Left ventricle myocardium inferior (tissue), 1 donor: ENCODE data around the gene VSIG2. TPM values are rescaled to one million over a fixed set of nuclear protein-coding genes. Genes with fewer than 3 reads are reported as not detected.
A peak's percentile ranks its signal among the peaks of the same experiment; 100 is the strongest.

Source experiments
- DNase-seq: peaks from one replicate; pipeline ENCODE4 v3.0.0-alpha.2; 2020
- H3K27ac ChIP-seq: fragments of 200-600 bp; replicated peaks from 2 replicates; pipeline ENCODE4 v1.8.0; 2021
- H3K27me3 ChIP-seq: fragments of 200-600 bp; 2 replicates; pipeline ENCODE4 v1.8.0; 2021; ENCODE audit warnings: low read depth
- H3K36me3 ChIP-seq: fragments of 200-600 bp; 2 replicates; pipeline ENCODE4 v1.8.0; 2021
- H3K4me1 ChIP-seq: fragments of 200-600 bp; 2 replicates; pipeline ENCODE4 v1.8.0; 2021
- H3K4me3 ChIP-seq: fragments of 200-600 bp; 2 replicates; pipeline ENCODE4 v1.8.0; 2021; ENCODE audit warnings: mild to moderate bottlenecking, moderate library complexity
- H3K9me3 ChIP-seq: fragments of 200-600 bp; replicated peaks from 2 replicates; pipeline ENCODE4 v1.8.0; 2021
- intact Hi-C: fragments of 100-400 bp; cut with micrococcal nuclease; formaldehyde crosslinking; loops from one replicate; pipeline ENCODE4 v1.11.0; 2022
- total RNA-seq: library from RNA; stranded (reverse); fragmentation: NEBNext Ultra II Directional; extraction: Animal tissue kit (Norgen Biotek cat#: 25700); gene quantifications from one replicate; pipeline ENCODE4 v1.2.1, GENCODE V29; 2021
- TF ChIP-seq, protein P1 (sequence below): fragments of 200-600 bp; IDR thresholded peaks from 2 replicates; pipeline ENCODE4 v1.8.0; 2021; ENCODE audit warnings: antibody characterized with exemption, mild to moderate bottlenecking, borderline replicate concordance
- donor health status: DM: no; HTN: yes; CAD: no; lungs with severe emphysema.

The VSIG2 gene
- total RNA-seq, 1 donor from 2014 or later, result 1.2 TPM

DNA sequence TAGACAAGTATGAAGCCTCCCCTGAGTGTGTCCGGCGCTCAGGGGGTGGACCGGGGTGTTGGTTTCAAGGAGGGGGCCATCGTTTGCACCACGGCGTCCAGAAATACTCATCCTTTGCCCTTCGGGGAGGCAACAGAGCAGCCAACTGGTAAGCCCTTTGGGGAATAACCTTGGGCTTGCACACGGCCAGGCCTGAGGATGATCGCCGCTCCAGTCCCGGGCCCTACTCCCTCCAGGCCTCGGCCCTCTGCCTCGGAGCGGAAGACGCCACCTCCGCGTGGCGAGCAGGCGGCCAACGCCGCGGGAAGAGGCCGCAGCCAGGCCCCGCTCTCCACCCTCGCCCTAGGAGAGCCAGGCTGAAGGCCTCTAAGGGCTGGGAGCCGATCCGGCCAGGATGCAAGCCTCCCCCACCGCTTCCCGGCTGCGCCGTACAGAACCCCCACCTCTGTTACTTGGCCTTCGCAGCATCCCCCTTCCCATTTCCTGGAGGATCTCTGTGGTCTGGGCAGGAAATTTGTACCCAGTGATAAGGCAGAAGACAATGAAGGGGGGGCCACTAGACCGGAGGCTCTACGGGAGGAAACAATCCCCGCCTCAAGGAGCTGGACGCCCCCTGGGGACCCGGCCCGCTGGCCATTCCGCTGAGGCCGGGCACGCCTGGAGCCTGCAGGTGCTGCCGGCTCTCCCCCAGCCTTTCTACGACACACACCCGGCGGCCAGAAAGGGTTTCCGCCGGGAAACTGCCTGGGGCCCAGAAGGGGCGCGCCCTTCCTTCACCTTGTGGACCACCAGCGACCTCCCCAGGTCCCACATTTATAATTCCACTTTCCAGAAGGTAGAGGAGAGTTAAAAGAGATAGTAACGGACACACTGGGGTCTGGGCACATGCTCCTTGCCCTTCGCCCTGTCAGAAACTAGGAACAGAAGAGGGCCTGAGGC, 7.5 kb upstream of the VSIG2 start:
- Histone ChIP-seq H3K4me1 (peaks cover 90% of the 10 kb centered on the region), H3K27me3 (peaks cover 76% of the 10 kb centered on the region), H3K36me3 (peaks cover 8% of the 10 kb centered on the region), H3K27ac (peak overlapping the region; percentile 98), H3K9me3 (no peaks in the 10 kb centered on the region), H3K4me3 (peak overlapping the region; percentile 82)
- TF ChIP-seq, protein P1, sequence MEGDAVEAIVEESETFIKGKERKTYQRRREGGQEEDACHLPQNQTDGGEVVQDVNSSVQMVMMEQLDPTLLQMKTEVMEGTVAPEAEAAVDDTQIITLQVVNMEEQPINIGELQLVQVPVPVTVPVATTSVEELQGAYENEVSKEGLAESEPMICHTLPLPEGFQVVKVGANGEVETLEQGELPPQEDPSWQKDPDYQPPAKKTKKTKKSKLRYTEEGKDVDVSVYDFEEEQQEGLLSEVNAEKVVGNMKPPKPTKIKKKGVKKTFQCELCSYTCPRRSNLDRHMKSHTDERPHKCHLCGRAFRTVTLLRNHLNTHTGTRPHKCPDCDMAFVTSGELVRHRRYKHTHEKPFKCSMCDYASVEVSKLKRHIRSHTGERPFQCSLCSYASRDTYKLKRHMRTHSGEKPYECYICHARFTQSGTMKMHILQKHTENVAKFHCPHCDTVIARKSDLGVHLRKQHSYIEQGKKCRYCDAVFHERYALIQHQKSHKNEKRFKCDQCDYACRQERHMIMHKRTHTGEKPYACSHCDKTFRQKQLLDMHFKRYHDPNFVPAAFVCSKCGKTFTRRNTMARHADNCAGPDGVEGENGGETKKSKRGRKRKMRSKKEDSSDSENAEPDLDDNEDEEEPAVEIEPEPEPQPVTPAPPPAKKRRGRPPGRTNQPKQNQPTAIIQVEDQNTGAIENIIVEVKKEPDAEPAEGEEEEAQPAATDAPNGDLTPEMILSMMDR, result no peak
- intact Hi-C loops, result loop anchor here (5.0 to 10.0 kb wide), 2 partner anchors 75 to 87 kb away; partner anchors contain the start of genes SIAE and SPA17
- peak; percentile 78 for DNase-seq

DNA sequence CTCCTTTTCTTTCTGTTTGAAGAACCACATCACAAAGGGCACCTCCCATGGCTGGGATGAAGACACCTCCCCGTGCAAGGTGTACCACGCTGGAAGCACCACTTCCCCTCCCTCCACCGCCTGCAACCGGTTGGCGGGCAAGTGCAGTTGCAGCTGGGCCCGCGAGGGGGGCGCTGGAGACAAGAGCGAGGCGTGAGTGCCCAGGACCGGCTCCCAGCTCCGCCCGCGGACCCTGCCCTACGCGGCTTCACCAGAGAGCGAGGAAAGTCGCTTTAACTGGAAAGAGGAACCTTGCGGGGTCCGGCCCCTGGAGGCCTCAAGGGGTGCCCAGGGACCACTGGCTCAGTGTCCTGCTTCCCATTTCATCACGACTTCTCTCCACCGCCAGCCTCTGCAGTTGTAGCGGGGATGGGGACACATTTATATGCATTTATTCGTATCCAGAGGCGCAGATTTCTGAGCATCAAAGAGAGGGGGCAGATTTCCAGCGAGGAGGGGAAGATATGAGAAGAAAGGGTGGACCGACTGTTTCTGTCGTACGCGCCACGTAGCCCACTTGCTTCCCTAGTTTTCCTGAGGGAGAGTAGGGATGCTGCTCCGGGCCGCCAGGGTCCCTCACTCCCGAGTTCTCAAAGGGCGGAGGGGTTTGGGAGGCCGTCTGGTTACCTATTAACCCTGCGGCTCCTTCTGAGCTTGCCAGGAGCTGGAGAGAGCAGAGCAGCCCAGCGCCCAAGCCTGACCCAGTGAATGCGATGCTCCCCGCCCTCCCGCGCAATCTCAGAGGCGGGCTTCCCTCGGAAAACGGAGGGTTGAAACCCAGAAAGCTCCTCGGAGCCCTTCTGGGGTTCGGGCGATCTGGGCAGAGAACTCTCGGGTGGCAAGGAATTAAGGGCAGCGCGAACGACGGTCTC, 6.6 kb upstream of the VSIG2 start:
- Histone ChIP-seq H3K4me1 (peaks cover 99% of the 10 kb centered on the region), H3K9me3 (no peaks in the 10 kb centered on the region), H3K27ac (peak overlapping the region; percentile 98), H3K27me3 (peaks cover 83% of the 10 kb centered on the region), H3K4me3 (peak overlapping the region; percentile 82), H3K36me3 (peaks cover 12% of the 10 kb centered on the region)
- intact Hi-C loops, result no loop called here
- DNase-seq, result peak; percentile 78
- TF ChIP-seq, protein P1, result peak; percentile 82

DNA sequence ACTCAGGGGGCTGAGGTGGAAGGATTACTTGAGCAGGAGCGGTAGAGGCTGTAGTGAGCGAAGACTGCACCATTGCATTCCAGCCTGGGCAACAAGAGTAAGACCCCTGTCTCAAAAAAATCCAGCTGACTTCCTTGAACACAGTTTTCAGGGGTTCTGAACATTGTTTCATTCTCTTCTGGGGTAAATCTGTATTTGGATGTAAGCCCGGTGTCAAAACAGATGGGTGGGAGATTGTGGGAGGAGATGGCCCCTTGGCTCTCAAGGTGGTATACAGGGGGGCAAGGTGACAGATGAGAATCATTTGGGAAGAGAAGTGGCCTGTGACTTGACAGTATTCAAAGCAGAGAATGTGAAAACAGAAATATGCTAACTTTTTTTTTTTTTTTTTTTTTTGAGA, 5.3 kb upstream of the VSIG2 start:
- intact Hi-C loops, result no loop called here
- H3K27ac ChIP-seq, result peak overlapping the region; percentile 98
- H3K4me3 ChIP-seq, result peak overlapping the region; percentile 82
- H3K27me3 ChIP-seq, result peaks cover 88% of the 10 kb centered on the region
- peaks cover 99% of the 10 kb centered on the region for H3K4me1 ChIP-seq
- no peaks in the 10 kb centered on the region for H3K9me3 ChIP-seq
- no peak for DNase-seq
- TF ChIP-seq, protein P1, result no peak
- peaks cover 25% of the 10 kb centered on the region for H3K36me3 ChIP-seq

DNA sequence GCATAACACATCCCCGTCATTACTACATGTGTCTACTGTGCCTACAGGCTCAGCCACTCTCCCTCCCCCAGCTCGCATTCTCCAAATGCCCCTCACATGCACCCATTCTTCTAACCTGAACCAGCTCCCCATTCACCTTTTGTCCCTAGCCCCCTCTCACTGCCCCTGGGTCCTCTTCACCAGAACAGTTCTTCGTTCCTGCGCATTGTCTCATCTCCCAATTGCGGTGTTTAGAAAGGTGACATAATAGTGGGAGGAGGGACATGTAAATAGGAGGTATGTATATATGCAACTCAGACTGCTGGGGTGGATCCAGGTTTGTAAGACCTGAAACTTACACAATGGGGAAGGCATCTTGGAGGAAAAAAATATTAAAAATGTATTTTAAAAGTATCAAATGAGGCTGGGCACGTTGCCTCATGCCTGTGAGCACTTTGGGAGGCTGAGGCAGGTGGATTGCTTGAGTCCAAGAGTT, 4.7 kb upstream of the VSIG2 start:
- peak overlapping the region; percentile 98 for H3K27ac ChIP-seq
- H3K27me3 ChIP-seq, result peaks cover 88% of the 10 kb centered on the region
- DNase-seq, result no peak
- intact Hi-C loops, result no loop called here
- peak overlapping the region; percentile 21 for H3K4me3 ChIP-seq
- peaks cover 28% of the 10 kb centered on the region for H3K36me3 ChIP-seq
- TF ChIP-seq, protein P1, result no peak
- peaks cover 99% of the 10 kb centered on the region for H3K4me1 ChIP-seq
- H3K9me3 ChIP-seq, result no peaks in the 10 kb centered on the region
